Stimulated activated CD4-positive, alpha-beta T cell treated with anti-CD3 and anti-CD28 coated beads, TNF-alpha, amount 100 ng/mL, for 1 hour (primary cell): ENCODE data around the gene YOD1.
"Not testable (repeated sequence)": the region's sequence is repeated elsewhere in the genome, so short reads cannot be mapped to it uniquely, and the experiment has no call there.

Source experiments
- DNase-seq, 3 donors: peaks; one replicate each; pipeline ENCODE4 v3.0.0-alpha.2; 2020; ENCODE audit warnings: low read depth in 3 of 3, low spot score in 1 of 3

The YOD1 gene

DNA sequence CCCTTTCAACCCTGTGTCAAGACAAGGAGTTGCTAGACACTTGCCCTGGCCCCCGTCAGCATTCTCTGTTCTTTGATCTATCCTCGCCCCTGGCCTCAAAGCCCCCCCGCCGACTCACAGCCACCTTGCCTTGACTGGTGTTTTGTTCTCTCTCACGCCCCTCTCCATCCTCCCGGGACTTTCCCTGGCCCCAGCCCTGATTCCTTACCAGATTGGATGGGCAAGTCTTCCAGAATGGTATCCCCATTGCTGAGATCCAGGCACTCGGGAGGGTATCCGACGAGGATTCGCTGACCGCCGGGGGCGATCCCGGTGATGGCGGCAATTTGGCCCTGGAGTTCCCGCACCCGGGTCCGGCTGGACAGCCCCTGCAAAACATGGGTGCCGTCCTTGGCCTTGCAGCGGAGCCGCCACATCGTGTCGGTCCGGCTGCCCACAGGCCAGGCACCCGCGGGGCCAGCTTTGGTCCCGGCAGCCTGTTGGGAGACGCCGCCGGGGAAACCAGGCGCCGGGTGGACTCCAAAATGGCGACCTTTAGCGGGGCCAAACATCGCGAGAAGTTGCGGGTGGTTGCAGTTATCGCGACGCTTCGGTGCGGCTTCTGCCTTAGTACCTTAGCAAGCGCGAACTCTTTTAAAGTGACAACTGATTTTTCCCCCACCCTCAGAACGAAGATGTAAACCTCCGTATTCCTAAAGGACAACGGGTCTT, 373 bp downstream of the YOD1 start:
- DNase-seq, result peak; percentile 68 to 84 (median 77)

DNA sequence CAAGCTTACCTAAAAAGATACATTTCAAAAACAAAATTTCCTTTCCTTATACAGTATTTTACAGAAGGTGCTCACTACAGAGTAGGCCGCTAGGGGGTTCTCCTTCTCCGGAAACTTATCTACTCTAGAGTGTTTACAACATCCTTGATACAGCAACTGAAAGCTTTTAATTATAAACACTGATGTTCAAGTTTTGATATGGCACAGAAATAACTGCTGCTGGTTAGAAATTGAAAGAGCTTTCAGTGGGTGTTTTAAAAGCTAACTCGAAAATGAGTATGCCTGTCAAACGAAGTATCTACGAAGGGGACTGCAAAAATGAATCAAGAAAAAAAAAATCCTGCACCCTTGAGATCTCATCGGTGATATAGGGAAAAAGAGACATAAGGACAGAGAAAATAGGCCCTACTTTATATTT, 1.0 kb downstream of the YOD1 start:
- DNase-seq, result no peak

DNA sequence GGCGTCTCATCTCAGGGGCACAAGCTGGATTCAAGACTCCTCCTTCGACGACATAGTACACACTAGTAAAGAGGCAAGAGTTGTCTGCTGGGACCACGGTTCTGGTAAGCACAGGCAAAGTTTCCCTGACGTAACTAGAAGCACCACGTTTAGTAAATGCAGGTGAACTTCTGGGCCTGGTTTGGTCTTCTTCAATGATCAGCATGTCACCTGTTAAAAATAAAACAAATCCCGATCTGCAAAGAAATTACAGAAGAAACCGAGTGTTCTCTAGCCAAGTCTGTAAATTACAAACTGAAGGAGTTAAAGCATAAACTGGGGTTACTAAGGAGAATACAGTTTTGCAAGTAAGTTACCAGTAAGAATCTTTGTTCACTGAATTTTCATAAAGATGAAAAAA, 1.5 kb downstream of the YOD1 start:
- no peak for DNase-seq

DNA sequence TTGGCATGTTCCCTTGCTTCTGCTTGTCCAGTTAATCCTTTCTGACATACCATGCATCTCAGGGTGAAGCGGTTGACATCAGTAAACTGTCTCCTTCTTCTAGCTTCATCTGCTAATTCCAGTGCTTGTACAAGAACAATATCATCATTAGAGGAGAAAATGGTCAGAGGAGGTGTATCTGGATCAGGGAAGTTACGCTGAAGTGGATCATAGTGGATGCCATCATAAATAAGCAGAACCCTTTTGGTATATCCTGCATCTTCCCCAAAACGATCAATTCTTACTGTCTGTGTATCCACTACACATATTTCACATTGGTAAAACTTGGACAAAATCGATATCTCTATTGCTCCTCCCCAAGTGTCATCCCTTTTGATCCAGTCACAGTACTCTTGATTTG, 2.0 kb downstream of the YOD1 start:
- DNase-seq, result no peak

DNA sequence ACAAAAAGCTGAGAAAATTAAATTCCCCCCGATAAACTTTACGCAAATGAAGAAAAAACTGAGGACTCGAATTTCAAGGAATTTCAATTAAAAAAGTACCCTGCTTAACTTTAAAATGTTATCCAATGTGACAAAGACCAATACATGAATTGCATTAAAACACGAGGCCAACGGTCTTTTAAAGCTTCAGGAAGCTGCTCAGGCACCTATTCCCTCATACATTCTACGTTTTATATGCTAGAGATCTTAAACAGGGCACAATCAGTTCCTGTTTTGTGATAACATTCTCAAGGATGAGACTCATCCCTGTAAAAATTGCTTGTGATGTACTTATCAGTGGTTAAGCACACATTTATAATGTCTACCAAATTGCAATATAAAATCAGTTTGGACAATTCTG, 3.0 kb downstream of the YOD1 start:
- no peak for DNase-seq

DNA sequence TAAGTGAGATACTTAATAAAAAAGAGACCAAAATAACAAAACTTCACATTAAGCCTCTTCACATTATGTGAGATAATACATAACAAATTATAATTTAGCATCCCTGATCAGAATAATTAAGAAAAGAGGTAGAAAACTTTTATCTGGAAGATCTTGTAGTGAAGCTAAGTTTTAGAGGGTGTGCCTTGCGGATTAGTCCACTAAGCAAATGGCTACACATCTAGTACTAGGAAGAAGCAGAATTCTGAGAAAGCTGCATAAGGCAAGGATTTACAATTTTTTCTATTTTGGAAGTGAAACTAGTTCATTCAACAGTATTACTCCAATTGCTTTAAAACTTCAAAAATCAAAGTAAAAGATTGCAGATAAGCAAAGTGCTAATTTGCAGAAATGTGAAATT, 3.5 kb downstream of the YOD1 start:
- DNase-seq, result no peak

DNA sequence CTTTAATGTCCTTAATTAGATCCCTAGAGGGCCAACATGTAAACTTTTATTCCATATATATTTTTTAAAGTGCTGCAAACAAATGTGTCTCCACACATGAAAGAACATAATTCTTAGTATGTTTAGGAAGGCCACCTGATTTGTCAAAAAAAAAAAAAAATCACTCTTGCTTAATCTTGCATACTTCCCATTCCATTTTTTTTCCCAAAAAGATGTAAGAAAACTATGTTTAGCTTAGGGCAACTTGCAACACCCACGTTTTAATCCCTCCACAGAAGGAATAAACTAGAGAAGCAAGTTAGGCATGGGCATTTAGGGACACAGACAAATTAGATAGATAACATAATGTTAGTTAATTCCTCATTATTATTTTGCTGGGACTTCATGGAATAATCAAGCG, 5.6 kb downstream of the YOD1 start:
- DNase-seq, result no peak

DNA sequence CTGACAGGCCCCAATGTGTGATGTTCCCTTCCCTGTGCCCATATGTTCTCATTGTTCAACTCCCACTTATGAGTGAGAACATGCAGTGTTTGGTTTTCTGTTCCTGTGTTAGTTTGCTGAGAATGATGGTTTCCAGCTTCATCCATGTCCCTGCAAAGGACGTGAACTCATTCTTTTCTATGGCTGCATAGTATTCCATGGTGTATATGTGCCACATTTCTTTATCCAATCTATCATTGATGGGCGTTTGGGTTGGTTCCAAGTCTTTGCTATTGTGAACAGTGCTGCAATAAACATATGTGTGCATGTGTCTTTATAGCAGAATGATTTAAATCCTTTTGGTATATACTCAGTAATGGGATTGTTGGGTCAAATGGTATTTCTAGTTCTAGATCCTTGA, 9.6 kb downstream of the YOD1 start:
- DNase-seq, result not testable (repeated sequence)

DNA sequence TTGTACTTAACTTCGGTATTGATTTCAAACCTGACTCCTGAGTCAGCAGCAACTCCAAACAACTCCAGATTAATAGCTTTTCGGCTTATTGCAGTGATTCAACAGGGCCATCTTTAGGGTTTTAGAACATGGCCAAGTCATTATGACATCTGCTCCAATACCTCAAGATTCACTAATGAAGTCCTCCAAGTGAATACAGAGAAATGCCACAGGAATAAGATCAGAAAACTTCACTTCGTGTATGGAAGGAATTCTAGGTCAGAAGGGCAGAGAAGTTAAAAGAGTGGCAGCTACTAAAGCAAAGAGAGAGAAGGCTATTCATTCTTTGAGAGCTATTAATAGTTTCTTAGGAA, 10.9 kb downstream of the YOD1 start:
- DNase-seq, result no peak

DNA sequence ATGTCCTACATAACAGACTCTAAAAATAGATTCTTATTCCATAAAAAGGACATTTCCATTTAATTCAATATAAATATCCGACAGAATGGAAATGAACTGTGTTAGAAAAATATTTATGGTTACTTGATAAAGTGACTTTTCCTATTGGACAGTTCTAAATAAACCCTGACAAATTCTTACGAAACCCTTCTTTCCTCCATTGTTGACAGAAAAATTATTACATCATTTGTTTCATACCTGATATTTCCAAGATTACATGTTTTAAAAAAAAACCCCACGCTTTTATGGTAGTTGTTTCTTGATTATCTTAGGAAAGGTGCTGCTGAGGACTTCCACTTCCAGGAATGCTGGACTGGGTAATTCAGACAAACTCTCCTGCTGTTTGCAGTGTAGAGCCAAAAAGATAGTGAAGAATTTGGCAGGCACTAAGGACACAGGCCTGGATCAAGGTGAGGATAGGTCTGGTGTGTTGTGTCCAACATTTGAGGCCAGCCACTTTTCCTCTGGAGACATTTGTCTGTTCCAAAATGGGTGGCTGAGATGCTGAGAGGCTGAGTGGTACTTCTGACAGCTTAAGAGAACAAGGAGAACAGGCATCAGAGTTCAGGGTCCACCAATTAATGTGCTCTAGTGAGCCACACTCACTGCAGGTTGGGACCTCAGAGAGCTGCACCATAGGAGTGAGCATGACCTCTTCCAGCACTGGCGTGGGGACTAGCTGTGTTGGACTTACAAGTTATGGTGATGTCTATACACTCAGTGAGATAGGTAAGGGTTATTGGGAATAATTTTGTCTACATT, 11.4 kb downstream of the YOD1 start:
- DNase-seq, result no peak

DNA sequence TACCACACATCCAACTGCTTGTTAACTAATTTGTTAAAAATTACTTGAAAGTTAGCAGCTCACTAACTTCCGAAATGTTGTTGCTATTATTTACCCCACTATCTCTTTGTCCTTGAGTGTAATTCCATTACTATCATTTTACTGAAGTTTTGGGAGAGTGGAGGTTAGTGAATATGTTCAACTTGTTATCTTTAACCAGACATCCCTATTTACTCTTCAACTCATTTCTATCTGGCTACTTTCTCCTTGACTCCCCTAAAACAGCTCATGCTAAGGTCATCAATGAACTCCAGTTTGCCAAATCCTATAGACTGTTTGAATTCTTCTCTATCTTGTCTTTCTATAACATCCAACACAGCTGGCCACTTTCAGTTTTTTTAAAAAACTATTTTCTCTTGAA, 14.1 kb downstream of the YOD1 start:
- DNase-seq, result no peak

DNA sequence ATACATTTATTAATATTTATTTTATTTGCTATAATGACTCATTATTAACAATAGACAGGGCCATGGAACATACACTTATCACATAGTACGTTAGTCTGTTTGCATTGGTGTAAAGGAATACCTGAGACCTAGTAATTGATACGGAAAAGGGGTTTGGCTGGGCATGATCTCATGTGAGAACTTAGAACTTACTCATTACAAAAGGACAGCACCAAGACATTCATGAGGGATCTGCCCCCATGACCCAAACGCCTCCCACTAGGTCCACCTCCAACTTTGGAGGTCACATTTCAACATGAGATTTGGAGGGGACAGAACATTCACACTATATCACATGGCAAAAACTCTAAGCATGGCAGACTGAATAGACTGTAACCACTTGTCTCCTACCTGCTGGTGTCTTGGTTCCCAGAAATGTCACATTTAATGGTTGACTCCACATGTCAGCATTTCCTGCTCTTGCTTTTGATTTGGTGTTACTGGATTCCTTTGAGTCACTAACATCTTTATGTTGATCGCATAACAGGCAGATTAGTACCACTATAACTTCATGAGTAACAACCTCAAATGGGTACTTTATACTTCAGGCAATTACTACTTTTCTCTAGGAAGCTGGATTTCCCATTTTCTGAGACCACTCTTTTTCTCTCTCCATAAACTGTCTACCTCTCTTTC, 15.0 kb downstream of the YOD1 start:
- no peak for DNase-seq

DNA sequence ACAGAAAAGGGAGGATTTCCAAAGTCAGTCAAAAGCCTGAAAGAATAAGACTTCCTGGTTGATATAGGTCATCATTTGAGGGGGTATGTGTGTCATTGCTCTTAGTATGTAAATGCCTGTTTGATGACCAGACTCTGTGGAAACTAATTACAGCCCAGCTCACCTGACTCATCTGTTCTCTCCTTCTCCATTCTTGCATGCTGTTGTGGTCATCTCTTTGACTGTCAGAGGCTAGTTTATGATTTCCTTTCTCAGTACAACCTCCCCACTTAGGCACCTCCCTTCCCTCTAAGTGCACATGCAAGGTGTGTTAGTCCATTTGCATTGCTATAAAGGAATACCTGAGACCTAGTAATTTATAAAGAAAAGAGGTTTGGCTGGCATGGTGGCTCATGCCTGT, 16.0 kb downstream of the YOD1 start:
- no peak for DNase-seq

DNA sequence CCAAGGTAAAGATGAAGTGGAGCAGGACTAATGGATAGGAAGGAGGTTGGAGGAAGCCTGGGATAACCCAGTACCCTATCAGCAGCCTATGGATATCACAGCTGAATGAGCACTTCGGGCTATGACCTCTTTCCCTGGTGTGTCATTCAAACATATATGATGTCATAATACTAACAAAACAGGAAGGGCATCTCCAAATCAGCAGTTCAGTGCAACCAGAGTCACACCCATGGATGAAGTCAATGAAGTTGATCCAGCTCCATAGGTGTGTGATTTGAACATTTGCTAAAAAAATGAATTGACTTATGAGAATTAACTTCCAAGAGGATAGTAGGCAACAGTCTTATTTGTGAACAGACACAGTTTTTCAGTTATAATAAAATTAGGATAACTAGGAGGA, 16.8 kb downstream of the YOD1 start:
- no peak for DNase-seq

DNA sequence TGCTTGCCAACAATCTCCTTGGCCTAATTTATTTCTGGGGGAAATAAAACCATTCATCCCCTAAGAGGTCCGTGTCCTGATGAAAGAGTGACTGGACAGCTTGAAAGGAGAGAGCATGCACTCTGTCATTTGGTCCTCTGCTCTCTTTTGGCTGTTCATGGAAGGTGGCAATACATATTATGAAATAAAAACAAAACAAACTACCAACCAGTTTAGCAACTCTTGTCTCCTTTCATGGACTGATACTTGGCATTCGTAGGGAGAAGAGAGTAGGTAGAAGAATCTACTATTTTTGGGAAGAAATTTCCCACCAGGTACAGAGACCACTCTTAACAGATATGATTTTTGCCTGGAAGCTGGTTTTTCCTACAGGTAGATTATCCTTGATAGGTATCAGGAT, 17.7 kb downstream of the YOD1 start:
- no peak for DNase-seq

DNA sequence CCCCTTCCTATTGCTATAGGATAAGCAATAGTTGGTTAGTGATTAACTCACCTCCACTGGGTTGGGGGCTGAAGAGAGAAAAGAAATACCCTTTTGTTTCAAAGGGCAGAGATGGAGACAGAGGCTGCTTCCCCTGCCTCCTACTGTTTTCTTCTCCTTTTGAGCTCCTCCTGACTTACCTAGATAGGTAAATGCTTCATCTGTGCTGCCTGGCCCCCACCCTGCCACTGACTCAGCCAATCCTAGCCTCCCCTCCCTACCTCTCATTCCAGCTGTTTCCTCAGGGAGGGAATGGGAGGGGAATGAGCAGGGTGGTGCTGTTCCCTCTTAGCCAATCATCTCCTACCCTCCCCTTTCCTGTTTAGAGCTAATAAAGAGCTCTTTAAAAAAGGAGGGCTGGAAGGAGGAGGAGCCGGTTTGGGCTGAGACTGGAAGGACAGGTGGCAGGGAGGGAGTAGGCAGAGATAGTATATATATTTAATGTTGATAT, 18.4 kb downstream of the YOD1 start, which contains the start of gene C1orf116:
C1orf116 (minus strand) TSS at position 229 of the 490 bp plus-strand sequence. CDS start 5,158 bp downstream, outside the sequence.
- DNase-seq, result no peak

DNA sequence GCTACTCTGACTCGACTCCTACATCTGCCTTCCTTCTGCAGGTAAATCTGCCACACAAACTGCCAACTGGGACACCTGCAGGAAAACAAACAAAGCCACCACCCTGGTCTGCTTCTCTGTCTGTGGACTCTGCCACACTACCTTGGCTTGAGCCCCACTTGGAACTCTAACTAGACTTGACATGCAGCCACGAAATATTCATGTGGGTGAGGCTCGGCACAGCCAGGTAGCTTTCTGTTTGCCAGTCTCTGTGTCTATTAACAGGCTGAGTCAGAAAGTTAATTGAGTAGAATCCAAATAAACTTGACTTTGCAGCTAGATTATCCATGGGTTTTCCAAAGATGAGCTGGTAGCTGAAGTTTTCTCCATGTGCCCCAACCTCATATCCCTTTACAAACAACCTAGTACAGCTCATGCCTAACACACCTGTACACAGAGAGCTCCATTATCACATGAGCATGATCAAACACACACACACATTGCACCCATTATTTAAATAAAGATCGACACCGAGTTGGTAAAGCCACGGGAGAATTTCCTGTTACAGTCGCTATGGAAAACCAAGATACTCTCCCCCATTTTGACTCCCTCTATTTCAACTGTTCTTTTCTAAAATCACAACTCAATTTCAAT, 19.3 kb downstream of the YOD1 start:
- no peak for DNase-seq

DNA sequence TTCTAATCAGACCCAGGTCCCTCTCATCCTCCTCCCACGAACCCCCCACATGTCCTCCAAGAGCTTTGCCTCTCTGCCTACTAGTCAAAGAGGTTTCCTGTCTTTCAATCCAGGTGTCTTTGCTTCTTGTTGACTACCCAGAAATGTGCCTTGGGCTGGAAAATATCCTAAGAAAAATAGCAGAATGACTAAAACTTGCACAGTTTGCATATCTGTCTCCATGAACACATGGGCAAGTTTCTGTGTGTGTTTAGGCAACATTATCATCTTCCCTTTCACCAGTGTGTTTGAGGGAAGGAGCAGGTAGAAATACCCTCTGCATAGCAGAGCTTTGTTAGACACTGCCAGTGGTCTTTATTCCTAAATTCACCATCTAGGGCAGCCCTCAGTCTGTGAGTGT, 20.0 kb downstream of the YOD1 start:
- no peak for DNase-seq

DNA sequence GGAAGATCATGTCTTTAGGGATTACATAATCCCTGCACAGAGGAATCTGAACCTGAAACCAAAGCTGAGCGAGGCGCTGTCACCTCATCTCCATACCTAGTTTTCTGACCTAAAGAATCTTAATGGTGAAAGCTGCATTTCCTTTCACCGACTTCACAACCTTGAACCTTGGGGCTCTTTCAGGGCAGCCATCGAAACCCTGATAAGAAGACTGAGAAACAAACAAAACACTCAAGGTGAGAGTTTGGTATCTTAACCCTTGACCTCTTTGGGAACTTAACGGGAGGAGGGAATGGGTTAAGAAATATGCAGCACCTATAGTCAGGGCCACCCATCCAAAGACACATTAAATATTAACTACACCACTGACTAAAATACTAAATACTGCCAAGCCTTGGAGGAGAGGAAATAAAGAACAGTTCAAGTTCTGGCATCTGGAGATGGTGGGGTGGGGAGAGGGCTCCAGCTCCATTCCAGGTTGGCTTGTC, 20.4 kb downstream of the YOD1 start:
- no peak for DNase-seq

DNA sequence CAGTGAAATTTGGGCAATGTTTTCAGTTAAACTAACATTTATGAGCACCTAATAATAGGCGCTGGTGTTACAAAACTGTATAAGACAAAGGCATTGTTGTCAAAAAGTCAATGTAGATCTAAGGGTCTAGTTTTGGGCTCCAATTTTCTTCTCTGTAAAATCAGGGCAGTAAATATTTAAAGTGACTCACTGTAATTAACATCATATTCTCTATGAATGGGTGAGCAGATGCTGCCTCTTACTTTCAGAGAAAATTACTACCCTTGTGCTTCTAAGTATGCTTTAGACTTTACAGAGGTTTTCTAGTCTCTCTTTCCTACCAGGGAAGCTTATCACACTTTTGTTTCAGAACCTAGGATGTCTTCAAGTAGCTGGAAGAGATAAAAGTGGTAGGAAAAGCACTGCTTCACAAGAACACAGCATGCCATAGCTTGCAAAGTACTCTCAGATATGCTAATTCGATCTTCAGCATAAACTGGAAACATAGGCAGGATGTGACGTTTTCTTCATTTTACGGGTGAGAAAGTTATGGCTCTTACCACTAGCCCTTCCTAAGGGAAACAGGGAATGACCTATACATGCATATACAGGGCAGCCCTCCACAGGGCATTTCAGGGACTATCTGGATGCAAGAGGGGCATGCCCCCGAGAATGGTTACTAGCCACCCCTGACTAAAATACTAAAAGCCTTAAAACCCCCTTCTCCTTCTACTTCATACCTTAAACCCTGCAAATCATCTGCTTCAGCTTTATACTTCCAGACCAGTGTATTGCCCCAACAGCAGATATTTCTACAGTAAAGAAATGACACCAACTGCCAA, 21.1 kb downstream of the YOD1 start:
- DNase-seq, result no peak
